Testis (tissue), 5 donors: ENCODE measurements around the gene TAF6. TPM values are rescaled to one million over a fixed set of nuclear protein-coding genes. Genes with fewer than 3 reads are reported as not detected.

Source experiments
- DNase-seq: peaks from one replicate; pipeline ENCODE4 v3.0.0-alpha.2; 2019
- H3K27ac ChIP-seq, 2 donors: fragments of 200-600 bp; sonication (generic); one replicate each; pipeline ENCODE4 v1.5.1; 2019
- H3K27me3 ChIP-seq: fragments of 200-600 bp; sonication (generic); one replicate; pipeline ENCODE4 v1.5.1; 2019
- H3K36me3 ChIP-seq: fragments of 200-600 bp; sonication (generic); one replicate; pipeline ENCODE4 v1.5.1; 2017; ENCODE audit warnings: low read depth; ENCODE audit errors: missing control alignments
- H3K4me1 ChIP-seq: fragments of 200-600 bp; sonication (generic); one replicate; pipeline ENCODE4 v1.5.1; 2019
- H3K4me3 ChIP-seq, 2 donors: fragments of 200-600 bp; sonication (generic); one replicate each; pipeline ENCODE4 v1.5.1; 2017 to 2019
- H3K9me3 ChIP-seq: fragments of 200-600 bp; sonication (generic); one replicate; pipeline ENCODE4 v1.5.1; 2017
- POLR2A ChIP-seq: fragments of 450-650 bp; IDR thresholded peaks from one replicate; pipeline ENCODE4 v1.6.1; 2017; ENCODE audit warnings: antibody characterized with exemption, mild to moderate bottlenecking, moderate library complexity
- WGBS, 2 donors: methylation state at CpG; one replicate each; pipeline ENCODE4 v1.1.5; 2018; 5-methylcytosine and 5-hydroxymethylcytosine counted together
- intact Hi-C: fragments of 100-400 bp; cut with DNase I; formaldehyde crosslinking; loops from one replicate; pipeline ENCODE4 v1.15.1; 2023; ENCODE audit warnings: low total_unique reads
- long read RNA-seq, 2 donors: transcript quantifications; one replicate each; lab custom pipeline, GENCODE V29; 2026
- polyA plus RNA-seq: library from polyadenylated mRNA; stranded (reverse); fragments of 350-450 nt; fragmentation: Illumina TruSeq; extraction: RNeasy Lipid Tissue Mini Kit (QIAGEN cat#74804); gene quantifications from one replicate; pipeline ENCODE4 v1.2.3, GENCODE V29; 2014; ENCODE audit warnings: low read depth, low replicate concordance; ENCODE audit not compliant: insufficient read depth
- total RNA-seq, 2 donors: library from RNA; depleted of rRNA; stranded (reverse); fragments of >200 nt; gene quantifications; one replicate each; pipeline ENCODE4 v1.2.3, GENCODE V29; 2016
- TF ChIP-seq, protein P1 (sequence below), 3 experiments: fragments of 450-650 bp in 2 of 3; fragments of 200-600 bp in 1 of 3; sonication (generic) in 1 of 3; IDR thresholded peaks; one replicate each; pipeline ENCODE4 v1.5.1; 2016 to 2019; ENCODE audit warnings: antibody characterized with exemption in 3 of 3, mild to moderate bottlenecking in 2 of 3, moderate library complexity in 1 of 3

The TAF6 gene
- total RNA-seq (100 to 1,000 TPM in 1 of 2 donors, 10 to 100 TPM in 1; 99.1 to 108 TPM), polyA plus RNA-seq (95.4 TPM)
- long read RNA-seq, donor 1, transcript TAF6-211 (15 exons, 2,464 nt) = major isoform, 9 of 27 reads
- long read RNA-seq, donor 1, partial matches to known transcripts = 13 of 27 reads
- long read RNA-seq, donor 1, other reads (novel, unspliced or antisense) = 0 of 27 reads
- long read RNA-seq, donor 2, partial matches to known transcripts = 0 of 3 reads
- long read RNA-seq, donor 2, other reads (novel, unspliced or antisense) = 0 of 3 reads

DNA sequence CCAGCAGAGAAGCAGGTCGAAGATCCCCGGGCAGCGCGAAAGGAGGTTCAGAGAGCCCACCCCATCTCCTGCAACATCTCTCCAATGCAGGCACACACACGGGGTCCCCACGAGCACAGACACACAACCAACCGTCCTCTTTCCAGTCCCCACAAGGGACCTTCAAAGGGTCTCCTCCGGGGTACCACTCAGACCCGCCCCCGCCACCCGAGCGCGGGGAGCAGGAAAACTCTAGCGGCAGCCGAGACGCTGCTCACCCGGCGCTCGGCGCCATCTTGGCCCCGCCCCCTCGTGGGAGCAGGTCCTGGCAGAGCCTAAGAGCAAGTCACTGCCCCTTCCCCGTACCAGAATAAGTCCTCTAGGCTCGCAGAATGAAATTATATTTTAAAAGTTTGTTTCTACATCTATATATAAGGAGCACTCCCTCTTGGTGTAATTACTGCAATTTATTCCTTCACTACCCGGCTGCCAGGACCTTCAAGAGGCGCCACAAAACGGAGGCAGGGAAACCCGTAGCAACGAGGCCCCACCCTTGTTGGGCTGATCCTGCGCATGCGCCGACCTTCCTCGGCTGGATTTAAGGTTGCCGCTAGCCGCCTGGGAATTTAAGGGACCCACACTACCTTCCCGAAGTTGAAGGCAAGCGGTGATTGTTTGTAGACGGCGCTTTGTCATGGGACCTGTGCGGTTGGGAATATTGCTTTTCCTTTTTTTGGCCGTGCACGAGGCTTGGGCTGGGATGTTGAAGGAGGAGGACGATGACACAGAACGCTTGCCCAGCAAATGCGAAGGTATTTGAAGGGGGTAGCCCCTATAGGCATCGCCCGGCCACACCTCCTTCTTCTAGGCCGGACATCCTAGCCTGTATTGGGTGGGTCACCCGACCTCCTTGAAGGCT, at the start of gene TAF6, which contains the start of gene CNPY4:
Gene TAF6 (minus strand): TSS at position 287 of the 898 bp plus-strand sequence. CDS start 5,149 bp downstream, outside the sequence.
Gene CNPY4 (plus strand): TSS at position 563 of the 898 bp plus-strand sequence. CDS start 111 bp downstream, at position 674.
- 0% methylated on average over 21 to 47 of the region's 49 CpGs for WGBS, 2 donors
- intact Hi-C loops = no loop called here
- peak within 1 kb of the TSS; percentile 72 to 93 for H3K27ac ChIP-seq
- H3K36me3 ChIP-seq = no peaks in the 10 kb centered on the region
- peak within 1 kb of the TSS; percentile 66 to 73 for H3K4me3 ChIP-seq
- TF ChIP-seq, protein P1, sequence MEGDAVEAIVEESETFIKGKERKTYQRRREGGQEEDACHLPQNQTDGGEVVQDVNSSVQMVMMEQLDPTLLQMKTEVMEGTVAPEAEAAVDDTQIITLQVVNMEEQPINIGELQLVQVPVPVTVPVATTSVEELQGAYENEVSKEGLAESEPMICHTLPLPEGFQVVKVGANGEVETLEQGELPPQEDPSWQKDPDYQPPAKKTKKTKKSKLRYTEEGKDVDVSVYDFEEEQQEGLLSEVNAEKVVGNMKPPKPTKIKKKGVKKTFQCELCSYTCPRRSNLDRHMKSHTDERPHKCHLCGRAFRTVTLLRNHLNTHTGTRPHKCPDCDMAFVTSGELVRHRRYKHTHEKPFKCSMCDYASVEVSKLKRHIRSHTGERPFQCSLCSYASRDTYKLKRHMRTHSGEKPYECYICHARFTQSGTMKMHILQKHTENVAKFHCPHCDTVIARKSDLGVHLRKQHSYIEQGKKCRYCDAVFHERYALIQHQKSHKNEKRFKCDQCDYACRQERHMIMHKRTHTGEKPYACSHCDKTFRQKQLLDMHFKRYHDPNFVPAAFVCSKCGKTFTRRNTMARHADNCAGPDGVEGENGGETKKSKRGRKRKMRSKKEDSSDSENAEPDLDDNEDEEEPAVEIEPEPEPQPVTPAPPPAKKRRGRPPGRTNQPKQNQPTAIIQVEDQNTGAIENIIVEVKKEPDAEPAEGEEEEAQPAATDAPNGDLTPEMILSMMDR (IDR thresholded peaks at IDR 0.05) = no peak
- no peak for TF ChIP-seq POLR2A
- no peaks in the 10 kb centered on the region for H3K9me3 ChIP-seq
- H3K27me3 ChIP-seq = no peaks in the 10 kb centered on the region
- peak; percentile 97 for DNase-seq
- H3K4me1 ChIP-seq = peaks cover 14% of the 10 kb centered on the region

DNA sequence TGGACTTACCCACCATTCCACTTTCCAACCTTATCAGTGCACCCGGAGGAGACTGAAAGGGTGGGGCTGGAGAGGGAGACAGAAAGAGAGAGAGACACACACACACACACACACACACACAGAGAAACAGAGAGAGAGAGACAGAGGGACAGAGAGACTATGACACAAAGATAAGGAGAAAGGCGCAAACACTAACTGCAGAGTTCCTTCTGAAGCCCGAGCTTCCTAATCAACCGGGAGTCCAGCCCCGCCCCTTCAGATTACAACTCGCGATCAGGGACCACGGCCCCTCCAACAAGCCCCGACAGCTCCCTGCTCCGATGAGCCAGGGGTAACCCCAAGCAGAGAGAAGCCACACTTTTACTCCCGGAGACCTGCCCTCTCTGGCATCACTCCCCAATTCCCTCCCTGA, 48.8 kb upstream of the TAF6 start:
- H3K36me3 ChIP-seq = no peaks in the 10 kb centered on the region
- H3K4me3 ChIP-seq = peak overlapping the region; percentile 47 to 58
- 20 to 34% methylated on average over 11 of the region's 11 CpGs for WGBS, 2 donors
- peak overlapping the region; percentile 68 to 89 for H3K27ac ChIP-seq
- H3K4me1 ChIP-seq = peaks cover 15% of the 10 kb centered on the region
- TF ChIP-seq, protein P1 (IDR thresholded peaks at IDR 0.05) = no peak
- no peak for TF ChIP-seq POLR2A
- intact Hi-C loops = no loop called here
- DNase-seq = peak; percentile 45
- H3K27me3 ChIP-seq = no peaks in the 10 kb centered on the region
- H3K9me3 ChIP-seq = no peaks in the 10 kb centered on the region

DNA sequence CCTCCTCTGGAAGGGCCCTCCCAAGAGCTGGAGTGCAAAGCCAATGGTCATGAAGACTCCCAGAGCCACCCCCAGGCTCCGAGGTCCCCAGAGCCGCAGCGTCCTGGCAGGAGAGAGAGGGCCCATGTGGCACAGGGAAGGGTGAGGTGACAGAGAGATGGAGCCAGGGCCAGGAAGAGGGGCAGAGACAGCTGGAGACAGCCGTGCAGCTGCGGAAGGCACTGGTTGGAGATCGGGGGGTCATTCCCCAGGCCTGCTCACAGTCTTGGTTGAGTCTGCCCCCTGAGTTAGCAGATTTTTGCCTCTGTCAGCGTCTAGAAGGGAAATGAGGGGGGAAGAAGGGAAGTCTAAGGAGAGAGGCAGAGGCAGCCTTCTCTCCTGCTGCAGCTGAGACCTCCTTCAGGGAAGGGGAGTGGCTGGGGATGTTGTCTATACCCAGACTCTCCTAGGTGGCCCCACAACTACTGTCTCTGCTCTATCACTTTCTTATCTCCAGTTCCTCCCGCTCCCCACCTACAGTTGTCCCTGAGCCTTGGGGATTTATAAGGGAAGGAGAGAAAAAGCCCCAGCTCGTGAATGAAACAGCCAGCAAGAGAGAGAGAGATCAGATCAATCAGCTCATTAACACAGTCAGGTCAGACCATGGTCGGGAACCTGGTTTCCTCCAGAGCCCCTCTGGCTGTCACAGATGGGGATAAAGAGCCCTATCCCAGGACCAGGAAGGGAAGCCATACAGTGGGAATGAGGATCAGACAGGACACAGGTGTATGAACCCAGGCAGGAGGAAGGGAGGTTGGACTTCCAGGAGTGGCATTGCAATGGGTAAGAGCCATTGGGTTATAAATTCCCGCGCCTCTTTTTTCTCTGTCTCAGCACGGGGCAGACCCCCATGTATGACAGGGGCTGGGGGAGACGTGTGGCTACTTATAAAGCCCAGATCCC, 48.1 kb upstream of the TAF6 start:
- no peaks in the 10 kb centered on the region for H3K36me3 ChIP-seq
- H3K4me1 ChIP-seq = peaks cover 15% of the 10 kb centered on the region
- WGBS, 2 donors = 52 to 57% methylated on average over 11 to 14 of the region's 14 CpGs
- intact Hi-C loops = no loop called here
- no peak overlapping the region for H3K4me3 ChIP-seq
- no peak for DNase-seq
- H3K9me3 ChIP-seq = no peaks in the 10 kb centered on the region
- H3K27me3 ChIP-seq = no peaks in the 10 kb centered on the region
- no peak for TF ChIP-seq POLR2A
- TF ChIP-seq, protein P1 (IDR thresholded peaks at IDR 0.05) = no peak
- H3K27ac ChIP-seq = peak overlapping the region in 1 of 2 donors; percentile 89

DNA sequence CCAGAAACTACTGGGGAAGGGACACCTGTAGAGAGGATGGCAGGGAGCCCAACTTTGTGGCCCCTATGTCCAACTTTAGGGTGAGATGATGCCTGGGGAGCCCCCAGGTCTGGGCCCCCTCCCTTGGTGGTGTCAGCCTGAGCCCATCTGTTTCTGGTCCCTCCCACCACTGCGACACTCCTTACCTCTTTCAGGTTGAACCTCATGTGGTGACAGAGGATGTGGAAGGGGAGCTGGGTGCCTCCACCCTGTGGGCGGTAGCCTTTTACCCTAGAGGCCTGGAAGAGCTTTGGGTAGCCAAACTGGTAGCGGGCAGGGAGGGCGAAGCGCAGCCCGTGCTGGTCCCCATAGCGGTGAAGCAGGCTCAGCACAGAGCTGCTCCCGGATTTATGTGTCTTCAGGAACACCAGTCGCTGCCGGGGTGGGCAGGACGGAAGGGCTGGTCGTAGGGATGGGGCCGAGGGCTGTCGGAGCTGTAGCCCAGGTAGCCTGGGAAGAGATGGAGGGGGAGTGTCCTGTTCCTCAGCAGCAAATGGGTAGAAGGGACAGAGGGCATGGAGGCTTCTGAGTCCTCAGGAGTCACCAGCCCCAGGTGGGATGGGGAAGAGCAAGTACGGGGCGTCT, 47.3 kb upstream of the TAF6 start:
- DNase-seq = no peak
- intact Hi-C loops = no loop called here
- 86 to 87% methylated on average over 8 to 16 of the region's 16 CpGs for WGBS, 2 donors
- no peaks in the 10 kb centered on the region for H3K36me3 ChIP-seq
- H3K9me3 ChIP-seq = no peaks in the 10 kb centered on the region
- H3K27me3 ChIP-seq = no peaks in the 10 kb centered on the region
- H3K4me1 ChIP-seq = peaks cover 10% of the 10 kb centered on the region
- H3K27ac ChIP-seq = no peak overlapping the region
- no peak for TF ChIP-seq POLR2A
- TF ChIP-seq, protein P1 (IDR thresholded peaks at IDR 0.05) = no peak
- H3K4me3 ChIP-seq = no peak overlapping the region
